ENCODE data around the gene FBXO34.

- peak; percentile 29 to 49 for TF ChIP-seq CTCF (IDR thresholded peaks at IDR 0.05)
- no peak for TF ChIP-seq POLR2AphosphoS5 (IDR thresholded peaks at IDR 0.05)
- no peak for TF ChIP-seq POLR2A (IDR thresholded peaks at IDR 0.05)
Measured at GRCh38 chr14:55354500-55354899, 83.3 kb downstream of the FBXO34 start.

Data from suprapubic skin (tissue), 4 donors.